Measurements from ENCODE around the gene WDR5. TPM values are rescaled to one million over a fixed set of nuclear protein-coding genes. Genes with fewer than 3 reads are reported as not detected.
A peak's percentile ranks its signal among the peaks of the same experiment; 100 is the strongest.
"Not testable (repeated sequence)": the region's sequence is repeated elsewhere in the genome, so short reads cannot be mapped to it uniquely, and the experiment has no call there.

Gene WDR5
- total RNA-seq (10 to 100 TPM; 33.5 to 36.1 TPM), polyA plus RNA-seq (10 to 100 TPM; 11.2 to 14.9 (median 13.4) TPM), total RNA-seq (34.3 to 136 (median 59.6) reads per million in 6 experiments)

GRCh38 chr9:134135343-134136117 lies at the start of gene WDR5:
Gene WDR5, plus strand, starts transcription at chr9:134136082. Its CDS starts 3,796 bp downstream, at chr9:134139878.
- ATAC-seq (peak; percentile 80 to 84), DNase-seq (peak; percentile 82 to 97 (median 92))
- POLR2A ChIA-PET = interaction anchor here (0.6 to 4.2 kb wide), 7 partner anchors 10 to 321 kb away, joined by 3 to 71 read pairs (median 11); partner anchors contain the start of genes BRD3, BRD3OS and RNU6ATAC
- Mint-ChIP-seq H3K36me3 (peaks cover 0 to 13% (median 0%) of the 10 kb centered on the region in 3 donors), H3K4me3 (peak within 1 kb of the TSS; percentile 85 to 93 (median 90)), H3K27ac (peak within 1 kb of the TSS; percentile 84 to 96 (median 93)), H3K4me1 (peaks cover 31 to 54% (median 48%) of the 10 kb centered on the region in 4 donors), H3K9me3 (no peaks in the 10 kb centered on the region), H3K27me3 (no peaks in the 10 kb centered on the region)

GRCh38 chr9:134088063-134088725 lies 47.7 kb upstream of the WDR5 start:
- H3K4me3 Mint-ChIP-seq = no peak overlapping the region
- POLR2A ChIA-PET = interaction anchor here (0.6 kb wide), 1 partner anchor 15 kb away, joined by 3 read pairs; no protein-coding TSS in a partner anchor
- H3K27me3 Mint-ChIP-seq = peaks cover 0 to 6% (median 2%) of the 10 kb centered on the region in 5 donors
- DNase-seq = no peak
- no peaks in the 10 kb centered on the region for H3K4me1 Mint-ChIP-seq
- peaks cover 0 to 3% (median 0%) of the 10 kb centered on the region in 9 donors for H3K9me3 Mint-ChIP-seq
- no peak overlapping the region for H3K27ac Mint-ChIP-seq
- peaks cover 0 to 5% (median 0%) of the 10 kb centered on the region in 3 donors for H3K36me3 Mint-ChIP-seq
- no peak for ATAC-seq

GRCh38 chr9:134089972-134090371 lies 45.9 kb upstream of the WDR5 start:
- Mint-ChIP-seq H3K9me3 (peaks cover 0 to 3% (median 0%) of the 10 kb centered on the region in 9 donors), H3K4me1 (no peaks in the 10 kb centered on the region), H3K36me3 (peaks cover 0 to 5% (median 0%) of the 10 kb centered on the region in 3 donors), H3K27me3 (peaks cover 0 to 11% (median 8%) of the 10 kb centered on the region in 5 donors), H3K27ac (no peak overlapping the region), H3K4me3 (no peak overlapping the region)
- DNase-seq (no peak), ATAC-seq (no peak)
- POLR2A ChIA-PET = no interaction called here

- Mint-ChIP-seq H3K36me3 (no peaks in the 10 kb centered on the region), H3K4me1 (peaks cover 0 to 4% (median 2%) of the 10 kb centered on the region in 4 donors), H3K27me3 (peaks cover 9 to 37% (median 18%) of the 10 kb centered on the region in 5 donors), H3K9me3 (no peaks in the 10 kb centered on the region), H3K27ac (peak overlapping the region in 1 of 10 donors; percentile 70), H3K4me3 (no peak overlapping the region)
- POLR2A ChIA-PET = interaction anchor here (0.6 kb wide), 1 partner anchor 82 kb away, joined by 5 read pairs; no protein-coding TSS in a partner anchor
- peak; percentile 22 to 69 (median 50) for DNase-seq
- peak; percentile 88 to 90 for ATAC-seq
These were observed 36.6 kb upstream of the WDR5 start for GRCh38 chr9:134099123-134099761.

- DNase-seq = no peak
- Mint-ChIP-seq H3K36me3 (no peaks in the 10 kb centered on the region), H3K27ac (no peak overlapping the region), H3K9me3 (no peaks in the 10 kb centered on the region), H3K27me3 (peaks cover 9 to 40% (median 20%) of the 10 kb centered on the region in 5 donors), H3K4me3 (no peak overlapping the region), H3K4me1 (peaks cover 0 to 4% (median 2%) of the 10 kb centered on the region in 4 donors)
- no peak for ATAC-seq
- POLR2A ChIA-PET = no interaction called here
These were observed 35.8 kb upstream of the WDR5 start for GRCh38 chr9:134100040-134100439.

GRCh38 chr9:134101133-134101532 lies 34.7 kb upstream of the WDR5 start:
- POLR2A ChIA-PET = not testable (repeated sequence)

GRCh38 chr9:134101623-134102149 lies 34.2 kb upstream of the WDR5 start:
- DNase-seq = no peak
- H3K36me3 Mint-ChIP-seq = no peaks in the 10 kb centered on the region
- H3K27me3 Mint-ChIP-seq = peaks cover 9 to 37% (median 24%) of the 10 kb centered on the region in 5 donors
- POLR2A ChIA-PET = no interaction called here
- peak overlapping the region in 1 of 10 donors; percentile 63 for H3K27ac Mint-ChIP-seq
- no peaks in the 10 kb centered on the region for H3K9me3 Mint-ChIP-seq
- ATAC-seq = no peak
- H3K4me3 Mint-ChIP-seq = no peak overlapping the region
- H3K4me1 Mint-ChIP-seq = peaks cover 0 to 4% (median 2%) of the 10 kb centered on the region in 4 donors

More at GRCh38 chr9:134101133-134101532, 34.7 kb upstream of the WDR5 start:
- H3K36me3 Mint-ChIP-seq, DNase-seq, H3K9me3 Mint-ChIP-seq, H3K4me3 Mint-ChIP-seq, ATAC-seq, H3K27ac Mint-ChIP-seq, H3K4me1 Mint-ChIP-seq: not testable (repeated sequence)
- H3K27me3 Mint-ChIP-seq = peaks cover 9 to 40% (median 24%) of the 10 kb centered on the region in 5 donors

- no peaks in the 10 kb centered on the region for H3K9me3 Mint-ChIP-seq
These were observed 32.4 kb upstream of the WDR5 start for GRCh38 chr9:134103391-134103998.

GRCh38 chr9:134111064-134111463 lies 24.8 kb upstream of the WDR5 start:
- no peak for DNase-seq
- Mint-ChIP-seq H3K4me1 (no peaks in the 10 kb centered on the region), H3K9me3 (no peaks in the 10 kb centered on the region), H3K27ac (no peak overlapping the region), H3K27me3 (peaks cover 0 to 5% (median 0%) of the 10 kb centered on the region in 5 donors), H3K4me3 (no peak overlapping the region), H3K36me3 (no peaks in the 10 kb centered on the region)
- POLR2A ChIA-PET = no interaction called here
- no peak for ATAC-seq

More at GRCh38 chr9:134103391-134103998, 32.4 kb upstream of the WDR5 start:
- no peak overlapping the region for H3K4me3 Mint-ChIP-seq
- POLR2A ChIA-PET = no interaction called here
- H3K36me3 Mint-ChIP-seq = no peaks in the 10 kb centered on the region
- ATAC-seq (no peak), DNase-seq (no peak)
- H3K27ac Mint-ChIP-seq = no peak overlapping the region
- H3K27me3 Mint-ChIP-seq = peaks cover 8 to 38% (median 21%) of the 10 kb centered on the region in 5 donors
- peaks cover 0 to 4% (median 2%) of the 10 kb centered on the region in 4 donors for H3K4me1 Mint-ChIP-seq

GRCh38 chr9:134112561-134112960 lies 23.3 kb upstream of the WDR5 start:
- no peak overlapping the region for H3K27ac Mint-ChIP-seq
- H3K27me3 Mint-ChIP-seq = peaks cover 0 to 1% (median 0%) of the 10 kb centered on the region in 5 donors
- POLR2A ChIA-PET = no interaction called here
- H3K9me3 Mint-ChIP-seq = no peaks in the 10 kb centered on the region
- no peak for DNase-seq
- H3K36me3 Mint-ChIP-seq = no peaks in the 10 kb centered on the region
- no peak overlapping the region for H3K4me3 Mint-ChIP-seq
- ATAC-seq = no peak
- H3K4me1 Mint-ChIP-seq = no peaks in the 10 kb centered on the region

GRCh38 chr9:134118972-134119371 lies 16.9 kb upstream of the WDR5 start:
- H3K36me3 Mint-ChIP-seq, DNase-seq, H3K9me3 Mint-ChIP-seq, H3K4me1 Mint-ChIP-seq, ATAC-seq, H3K4me3 Mint-ChIP-seq, H3K27ac Mint-ChIP-seq, POLR2A ChIA-PET, H3K27me3 Mint-ChIP-seq: not testable (repeated sequence)

GRCh38 chr9:134123764-134124128 lies 12.1 kb upstream of the WDR5 start:
- H3K27me3 Mint-ChIP-seq = no peaks in the 10 kb centered on the region
- no peak overlapping the region for H3K4me3 Mint-ChIP-seq
- peaks cover 0 to 11% (median 3%) of the 10 kb centered on the region in 4 donors for H3K4me1 Mint-ChIP-seq
- DNase-seq (no peak), ATAC-seq (no peak)
- POLR2A ChIA-PET = no interaction called here
- H3K27ac Mint-ChIP-seq = no peak overlapping the region
- H3K9me3 Mint-ChIP-seq = no peaks in the 10 kb centered on the region
- H3K36me3 Mint-ChIP-seq = no peaks in the 10 kb centered on the region
